Mucosa of rectum (tissue), 2 donors: ENCODE data around the gene ST8SIA5.

Experiments used
- H3K27ac ChIP-seq, 2 donors: one replicate each; pipeline ENCODE4 v1.7.0; 2013; ENCODE audit warnings: inconsistent platforms in 2 of 2, low read depth in 2 of 2, low read length in 2 of 2
- H3K27me3 ChIP-seq, 2 donors: one replicate each; pipeline ENCODE4 v1.7.0; 2013; ENCODE audit warnings: low read length in 2 of 2; ENCODE audit not compliant: control insufficient read depth in 2 of 2, insufficient read depth in 2 of 2
- H3K36me3 ChIP-seq, 2 donors: one replicate each; pipeline ENCODE4 v1.7.0; 2013; ENCODE audit warnings: low read length in 2 of 2; ENCODE audit not compliant: control insufficient read depth in 2 of 2, insufficient read depth in 2 of 2
- H3K4me1 ChIP-seq, 2 donors: one replicate each; pipeline ENCODE4 v1.7.0; 2013; ENCODE audit warnings: low read length in 2 of 2, mild to moderate bottlenecking in 1 of 2; ENCODE audit not compliant: control insufficient read depth in 2 of 2, insufficient read depth in 2 of 2
- H3K4me3 ChIP-seq, 2 donors: one replicate each; pipeline ENCODE4 v1.7.0; 2013; ENCODE audit warnings: low read length in 2 of 2
- H3K9ac ChIP-seq, 2 donors: one replicate each; pipeline ENCODE4 v1.7.0; 2013; ENCODE audit warnings: low read length in 2 of 2, low read depth in 1 of 2, mild to moderate bottlenecking in 1 of 2
- H3K9me3 ChIP-seq, 2 donors: one replicate each; pipeline ENCODE4 v1.7.0; 2013; ENCODE audit warnings: low read length in 2 of 2; ENCODE audit not compliant: control insufficient read depth in 2 of 2
- donor health status: healthy.
- donor health status: Normal muscosa, but diverticular disease.

The ST8SIA5 gene

DNA sequence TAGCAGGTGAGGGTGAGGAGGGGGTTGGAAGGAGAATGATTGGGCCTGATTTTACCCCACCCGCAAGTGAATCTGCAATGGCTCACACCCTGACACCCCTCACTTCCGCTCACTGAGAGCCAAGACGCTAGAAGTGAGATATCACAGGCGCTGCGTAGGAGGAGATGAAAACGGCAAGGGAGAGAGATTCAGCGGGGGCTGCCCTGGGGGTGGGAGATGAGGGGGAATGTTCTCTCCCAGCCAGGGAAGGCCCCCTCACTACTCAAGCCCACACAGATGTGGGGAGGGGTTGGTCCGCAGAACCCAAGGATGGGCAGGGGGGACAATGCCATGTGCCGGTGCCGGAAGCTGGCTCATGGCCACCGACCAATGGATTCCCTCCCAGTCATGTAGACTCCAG lies 132.7 kb downstream of the ST8SIA5 start:
- Histone ChIP-seq H3K4me3 (no peak overlapping the region), H3K9me3 (no peaks in the 10 kb centered on the region), H3K9ac (no peak overlapping the region), H3K27ac (no peak overlapping the region), H3K4me1 (no peaks in the 10 kb centered on the region), H3K36me3 (no peaks in the 10 kb centered on the region), H3K27me3 (no peaks in the 10 kb centered on the region)

DNA sequence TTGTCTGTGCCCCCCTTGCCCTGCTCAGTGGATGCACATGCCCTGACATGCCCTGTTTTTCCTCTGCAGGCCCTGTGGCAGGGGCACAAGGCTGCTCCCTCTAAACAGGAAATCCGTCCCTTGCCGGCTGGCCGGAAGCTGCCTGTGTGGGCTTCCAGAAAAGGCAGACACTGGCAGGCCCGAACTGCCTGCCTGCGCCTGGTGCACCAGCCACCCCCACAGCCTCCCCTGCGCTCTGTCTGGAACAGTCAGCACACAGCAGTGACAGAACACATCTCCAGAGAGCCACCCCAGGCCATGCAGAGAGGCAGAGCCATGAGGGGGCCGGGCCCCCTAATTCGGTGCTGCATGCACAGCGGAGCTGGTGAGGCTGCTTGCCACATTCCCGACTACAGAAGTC lies 133.3 kb downstream of the ST8SIA5 start:
- Histone ChIP-seq H3K9ac (no peak overlapping the region), H3K4me3 (no peak overlapping the region), H3K36me3 (no peaks in the 10 kb centered on the region), H3K4me1 (no peaks in the 10 kb centered on the region), H3K27me3 (no peaks in the 10 kb centered on the region), H3K27ac (no peak overlapping the region), H3K9me3 (no peaks in the 10 kb centered on the region)

DNA sequence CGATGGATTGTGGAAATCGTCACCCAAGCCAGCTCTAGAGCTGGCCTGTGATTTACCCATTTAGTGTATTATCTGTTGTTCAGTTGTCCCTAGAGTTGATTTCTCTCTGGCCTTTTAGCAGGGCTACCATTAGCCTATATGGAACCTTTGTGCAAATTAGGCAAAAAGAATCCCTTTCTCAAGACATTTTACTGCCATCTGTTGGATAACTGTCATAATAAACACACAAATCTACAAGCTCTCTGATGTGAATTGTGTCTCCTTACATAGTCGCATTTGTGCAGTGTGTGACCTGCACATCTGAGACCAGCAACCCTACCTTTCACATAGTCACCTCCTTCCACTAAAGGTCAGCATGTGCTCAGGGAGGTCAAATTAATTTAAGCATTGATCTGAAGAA lies 133.9 kb downstream of the ST8SIA5 start:
- H3K4me1 ChIP-seq, result no peaks in the 10 kb centered on the region
- no peaks in the 10 kb centered on the region for H3K9me3 ChIP-seq
- no peak overlapping the region for H3K9ac ChIP-seq
- H3K4me3 ChIP-seq, result no peak overlapping the region
- no peak overlapping the region for H3K27ac ChIP-seq
- no peaks in the 10 kb centered on the region for H3K27me3 ChIP-seq
- no peaks in the 10 kb centered on the region for H3K36me3 ChIP-seq

DNA sequence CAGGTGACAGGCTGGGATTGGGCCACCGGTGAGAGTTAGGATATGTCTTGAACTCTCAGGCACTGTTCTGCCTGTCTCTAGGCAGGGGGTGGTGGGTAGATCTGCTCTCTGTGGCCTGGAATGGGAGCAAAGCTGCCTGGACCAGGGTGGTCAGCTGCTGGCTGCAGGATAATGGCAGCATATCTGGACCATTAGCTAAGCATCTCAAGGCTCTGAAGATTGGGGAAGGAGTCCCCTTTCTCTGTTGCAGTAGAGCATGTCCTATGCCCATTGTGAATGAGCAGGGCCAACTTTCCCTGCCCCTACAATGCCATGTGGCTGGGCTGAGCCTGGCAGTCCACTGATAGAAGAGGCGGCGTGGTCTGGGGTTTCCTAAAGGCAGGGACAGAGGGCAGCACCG lies 134.4 kb downstream of the ST8SIA5 start:
- H3K36me3 ChIP-seq, result no peaks in the 10 kb centered on the region
- H3K4me1 ChIP-seq, result no peaks in the 10 kb centered on the region
- no peaks in the 10 kb centered on the region for H3K27me3 ChIP-seq
- H3K4me3 ChIP-seq, result no peak overlapping the region
- H3K9me3 ChIP-seq, result no peaks in the 10 kb centered on the region
- no peak overlapping the region for H3K27ac ChIP-seq
- H3K9ac ChIP-seq, result no peak overlapping the region

DNA sequence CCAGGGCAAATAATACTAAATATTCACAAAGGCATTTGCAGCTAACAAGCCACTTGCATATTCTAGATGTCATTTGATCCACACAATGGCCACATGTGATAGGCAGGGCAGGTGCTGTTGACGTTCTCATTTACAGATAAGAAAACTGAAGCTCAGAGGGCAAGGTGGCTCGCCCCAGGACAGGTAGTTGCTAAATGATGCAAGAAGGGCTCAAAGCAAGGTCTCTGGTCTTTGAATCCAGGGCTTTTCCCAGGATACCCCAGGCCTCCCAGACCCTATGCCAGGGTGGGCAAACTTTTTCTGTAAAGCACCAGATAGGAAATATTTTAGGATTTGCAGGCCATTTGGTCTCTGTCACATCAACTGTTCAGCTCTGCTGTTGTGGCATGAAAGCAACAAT lies 135.0 kb downstream of the ST8SIA5 start:
- Histone ChIP-seq H3K36me3 (no peaks in the 10 kb centered on the region), H3K27me3 (no peaks in the 10 kb centered on the region), H3K4me3 (no peak overlapping the region), H3K4me1 (no peaks in the 10 kb centered on the region), H3K9me3 (no peaks in the 10 kb centered on the region), H3K9ac (no peak overlapping the region), H3K27ac (no peak overlapping the region)

DNA sequence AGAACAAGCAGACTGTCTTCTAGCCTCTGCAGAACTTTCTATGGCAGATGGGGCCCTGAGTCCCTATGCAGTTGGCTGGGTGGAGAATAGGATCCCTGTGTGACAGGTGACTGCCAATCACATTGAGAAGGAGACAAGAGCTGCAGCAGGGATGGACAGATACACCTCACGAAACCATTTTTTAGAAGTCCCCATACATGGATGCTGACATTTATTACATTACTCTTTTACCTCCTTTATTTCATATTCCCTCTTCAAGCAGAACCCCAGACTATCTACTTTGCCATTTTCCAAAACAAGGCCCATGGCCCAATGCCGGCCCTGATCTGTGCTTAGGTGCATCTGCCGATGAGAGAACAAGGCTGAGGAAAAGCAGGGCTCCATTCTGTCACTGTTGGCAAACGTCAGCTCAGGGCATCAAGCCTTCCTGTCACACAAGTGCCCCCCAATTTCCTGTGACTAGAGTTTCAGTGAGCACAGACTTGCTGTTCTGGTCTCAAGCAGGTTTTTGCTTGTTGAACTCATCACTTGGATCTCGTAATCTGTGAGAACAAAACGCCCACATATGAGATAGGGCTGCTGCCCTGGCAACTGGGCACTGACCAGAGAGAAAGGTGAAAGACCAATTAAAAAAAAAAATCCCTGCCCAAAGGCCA lies 135.6 kb downstream of the ST8SIA5 start:
- no peaks in the 10 kb centered on the region for H3K9me3 ChIP-seq
- H3K27ac ChIP-seq, result no peak overlapping the region
- H3K36me3 ChIP-seq, result no peaks in the 10 kb centered on the region
- H3K9ac ChIP-seq, result no peak overlapping the region
- H3K4me3 ChIP-seq, result no peak overlapping the region
- H3K4me1 ChIP-seq, result no peaks in the 10 kb centered on the region
- no peaks in the 10 kb centered on the region for H3K27me3 ChIP-seq

DNA sequence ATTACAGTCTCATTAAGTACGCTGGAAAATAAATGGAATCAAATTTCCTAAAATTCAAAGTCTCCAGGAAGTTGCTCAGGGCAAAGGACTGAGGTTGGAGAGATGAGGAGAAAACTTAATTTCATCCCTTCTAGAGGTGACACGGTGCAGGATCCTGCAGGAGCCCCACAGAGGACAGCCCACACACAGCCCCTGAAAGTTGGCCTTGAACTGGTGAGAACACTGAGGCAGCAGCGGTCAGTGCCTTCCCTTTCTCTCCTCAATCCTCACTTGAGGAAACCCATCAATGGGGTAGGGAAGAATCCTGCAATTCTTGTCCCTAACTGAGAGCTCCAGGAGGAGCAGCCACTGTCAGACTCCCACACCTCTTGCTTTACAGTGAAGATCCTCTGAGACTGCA lies 137.3 kb downstream of the ST8SIA5 start:
- no peaks in the 10 kb centered on the region for H3K27me3 ChIP-seq
- H3K9ac ChIP-seq, result no peak overlapping the region
- no peaks in the 10 kb centered on the region for H3K36me3 ChIP-seq
- no peak overlapping the region for H3K27ac ChIP-seq
- no peaks in the 10 kb centered on the region for H3K9me3 ChIP-seq
- no peak overlapping the region for H3K4me3 ChIP-seq
- H3K4me1 ChIP-seq, result no peaks in the 10 kb centered on the region
